Kidney epithelial cell (primary cell): Measurements from ENCODE around the gene GCAT. TPM values are rescaled to one million over a fixed set of nuclear protein-coding genes. Genes with fewer than 3 reads are reported as not detected.

Source experiments
- DNase-seq: peaks from one replicate; pipeline ENCODE4 v3.0.0-alpha.2; 2010; ENCODE audit warnings: low read depth
- H3K27me3 ChIP-seq: 2 replicates; pipeline ENCODE4 v1.6.0; 2011; ENCODE audit warnings: low read length; ENCODE audit not compliant: control insufficient read depth, insufficient read depth
- H3K36me3 ChIP-seq: 2 replicates; pipeline ENCODE4 v1.5.1; 2011; ENCODE audit warnings: low read length; ENCODE audit not compliant: control insufficient read depth, insufficient read depth
- H3K4me3 ChIP-seq: 2 replicates; pipeline ENCODE4 v1.5.1; 2011; ENCODE audit warnings: low read depth, mild to moderate bottlenecking, control low read depth, low read length
- CTCF ChIP-seq: IDR thresholded peaks from 2 replicates; pipeline ENCODE4 v1.5.1; 2011; ENCODE audit warnings: mild to moderate bottlenecking, moderate library complexity, low read length, control low read depth, inconsistent platforms; ENCODE audit not compliant: insufficient read depth, poor library complexity, severe bottlenecking
- total RNA-seq: library from RNA; depleted of rRNA; stranded (reverse); fragments of >200 nt; gene quantifications from 2 replicates; pipeline ENCODE4 v1.2.3, GENCODE V29; 2015

The GCAT gene
- total RNA-seq, 1 donor from 2014 or later: 37.4 TPM

GRCh38 chr22:37818409-37819104, 10.8 kb downstream of the GCAT start:
- H3K36me3 ChIP-seq: no peaks in the 10 kb centered on the region
- H3K4me3 ChIP-seq: peak overlapping the region; percentile 5
- TF ChIP-seq CTCF: peak; percentile 54
- DNase-seq: no peak
- peaks cover 25% of the 10 kb centered on the region for H3K27me3 ChIP-seq

GRCh38 chr22:37819105-37819433, 11.3 kb downstream of the GCAT start:
- no peaks in the 10 kb centered on the region for H3K36me3 ChIP-seq
- no peak overlapping the region for H3K4me3 ChIP-seq
- no peak for DNase-seq
- TF ChIP-seq CTCF: no peak
- peaks cover 25% of the 10 kb centered on the region for H3K27me3 ChIP-seq

GRCh38 chr22:37820350-37820749, 12.6 kb downstream of the GCAT start:
- no peak for DNase-seq
- peaks cover 25% of the 10 kb centered on the region for H3K27me3 ChIP-seq
- H3K4me3 ChIP-seq: no peak overlapping the region
- H3K36me3 ChIP-seq: no peaks in the 10 kb centered on the region
- TF ChIP-seq CTCF: no peak

DNA sequence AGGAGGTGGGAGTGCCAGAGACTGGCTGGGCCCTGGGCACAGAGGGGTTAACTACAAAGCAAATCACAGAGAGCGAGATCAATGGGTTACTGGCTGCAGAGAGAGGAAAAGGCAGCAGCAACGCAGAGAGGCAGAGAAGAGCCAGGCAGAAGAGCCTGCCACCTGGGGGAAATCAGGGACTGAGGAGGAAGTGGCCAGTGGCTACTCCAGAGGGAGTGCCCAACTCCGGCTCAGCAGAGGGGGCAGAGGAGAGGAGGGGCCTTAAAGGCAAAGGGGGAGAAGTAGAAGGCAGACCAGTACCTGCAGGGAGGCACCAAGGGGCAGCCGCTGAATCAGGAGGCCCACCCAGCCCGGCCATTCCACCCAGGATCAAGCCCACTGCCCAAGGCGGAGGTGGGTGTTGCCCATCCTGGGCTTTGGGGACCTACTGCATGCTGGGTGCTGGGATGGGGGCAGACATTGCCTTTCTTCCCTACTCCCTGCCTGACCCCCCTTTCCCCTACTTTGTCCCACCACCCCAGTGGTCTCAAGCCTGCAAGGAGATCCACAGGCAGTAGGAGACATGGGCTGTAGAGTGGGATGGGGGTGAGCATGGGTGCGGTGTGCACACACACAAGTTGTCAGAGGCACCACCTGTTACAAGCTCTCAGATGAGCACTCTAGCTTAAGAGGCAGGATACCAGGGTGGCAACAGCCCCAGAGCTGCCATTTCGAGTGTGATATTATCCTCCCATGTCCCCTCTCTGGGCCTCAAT, 14.5 kb downstream of the GCAT start:
- TF ChIP-seq CTCF: no peak
- H3K27me3 ChIP-seq: peaks cover 25% of the 10 kb centered on the region
- H3K36me3 ChIP-seq: no peaks in the 10 kb centered on the region
- no peak for DNase-seq
- no peak overlapping the region for H3K4me3 ChIP-seq

- TF ChIP-seq CTCF: no peak
- Histone ChIP-seq H3K27me3 (peaks cover 24% of the 10 kb centered on the region), H3K36me3 (no peaks in the 10 kb centered on the region), H3K4me3 (no peak within 1 kb of the TSS)
- DNase-seq: no peak
Measured at GRCh38 chr22:37823134-37823985, 15.6 kb downstream of the GCAT start, which contains the start of gene GALR3. Gene GALR3, plus strand, starts transcription at chr22:37823382. Its CDS starts 25 bp downstream, at chr22:37823407.
